ENCODE results near the gene MAP4K2. TPM values are rescaled to one million over a fixed set of nuclear protein-coding genes. Genes with fewer than 3 reads are reported as not detected.

Gene MAP4K2
- total RNA-seq, 1 experiment from 2014 or later = 7.3 TPM

DNA sequence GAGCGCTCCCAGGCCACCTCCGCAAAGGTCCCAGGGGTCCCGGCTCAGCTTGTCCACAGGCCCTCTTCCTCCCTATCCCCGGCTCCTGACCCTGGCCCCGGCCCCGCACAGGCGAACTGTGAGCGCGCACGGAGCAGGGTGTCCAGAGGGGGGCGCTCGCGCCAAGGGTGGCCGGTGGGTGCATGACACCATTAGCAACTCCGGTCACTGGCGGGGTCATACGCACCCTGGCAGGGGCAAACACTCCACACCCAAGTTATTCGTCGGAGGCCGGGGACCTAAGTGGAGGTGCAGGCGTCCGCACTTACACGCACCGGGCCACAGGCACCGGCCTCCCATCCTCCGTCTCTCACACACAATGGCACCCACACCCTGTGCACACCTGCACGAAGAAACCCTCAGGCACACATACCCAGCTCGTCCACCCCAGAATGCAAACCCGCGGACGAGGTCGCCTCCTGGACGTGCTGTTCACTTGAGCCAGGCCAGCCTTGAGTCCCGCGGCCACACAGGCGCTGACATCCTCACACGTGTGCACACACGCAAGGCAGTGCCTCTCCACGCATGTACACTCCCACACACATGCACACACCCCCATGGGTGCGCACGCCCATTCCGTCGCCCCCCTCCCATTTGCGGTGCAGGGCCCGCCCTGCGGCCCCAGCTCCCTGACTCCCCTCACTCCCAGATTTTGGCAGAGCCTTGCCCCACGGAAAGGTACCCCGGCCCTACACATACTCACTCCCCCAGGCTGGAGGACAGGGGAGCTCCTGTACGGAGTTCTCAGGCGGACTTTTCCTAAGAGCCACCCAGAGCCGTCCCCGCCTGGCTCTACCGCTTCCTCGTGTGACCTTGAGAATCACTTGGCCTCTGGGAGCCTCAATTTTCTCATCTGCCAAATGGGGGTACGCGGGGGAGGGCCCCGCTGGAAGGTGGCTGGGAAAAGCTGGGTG lies 59.1 kb downstream of the MAP4K2 start, which contains the start of gene RASGRP2:
Gene RASGRP2, minus strand, starts transcription at position 552 of the 953 bp plus-strand sequence. CDS start 1,276 bp downstream, outside the sequence.
- peak; percentile 24 for DNase-seq (ENCODE audit: extremely low read depth, low read depth)

- DNase-seq (ENCODE audit: extremely low read depth, low read depth) = peak; percentile 27
These were observed 60.0 kb downstream of the MAP4K2 start for GRCh38 chr11:64742889-64743590.

GRCh38 chr11:64742087-64742888 lies 60.7 kb downstream of the MAP4K2 start:
- no peak for DNase-seq (ENCODE audit: extremely low read depth, low read depth)

GRCh38 chr11:64741375-64742086 lies 61.5 kb downstream of the MAP4K2 start:
- no peak for DNase-seq (ENCODE audit: extremely low read depth, low read depth)

DNA sequence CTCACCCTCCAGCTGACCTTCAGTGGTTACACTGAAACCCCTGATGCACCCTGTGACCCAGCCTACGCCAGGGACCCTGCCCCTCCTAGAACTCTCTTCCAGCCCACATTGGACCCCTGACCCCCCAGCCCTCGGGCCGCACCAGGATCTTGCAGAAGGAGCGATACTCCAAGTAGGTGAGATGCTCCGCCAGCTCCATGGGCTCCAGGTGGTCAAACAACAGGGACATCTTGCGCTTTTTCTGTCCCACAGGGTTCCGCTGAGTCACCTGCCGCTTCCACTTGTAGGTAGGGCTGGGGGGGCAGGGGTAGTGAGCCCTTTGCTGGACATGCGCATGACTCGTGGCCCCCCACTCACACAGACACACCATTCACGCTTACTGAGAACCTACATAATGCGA lies 63.1 kb downstream of the MAP4K2 start:
- no peak for DNase-seq (ENCODE audit: extremely low read depth, low read depth)

DNA sequence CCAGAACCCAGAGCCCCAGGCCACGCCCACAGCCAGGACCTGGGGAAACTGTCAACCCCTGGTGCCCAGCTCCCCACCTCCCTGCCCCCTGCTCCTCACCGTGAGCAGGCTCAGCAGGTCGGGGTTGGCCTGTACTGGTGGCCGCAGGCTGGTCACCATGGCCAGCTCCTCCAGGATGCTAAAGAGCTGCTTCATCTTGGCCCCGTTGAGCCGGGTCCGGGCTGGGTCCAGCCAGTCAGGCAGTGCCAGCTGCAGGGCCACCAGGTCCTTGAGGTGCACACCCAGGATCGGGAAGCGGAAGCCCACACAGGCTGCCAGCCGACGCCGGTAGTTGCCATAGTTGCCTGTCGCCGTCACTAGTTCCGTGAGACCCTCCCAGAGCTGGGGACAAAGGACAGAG lies 66.4 kb downstream of the MAP4K2 start:
- DNase-seq (ENCODE audit: extremely low read depth, low read depth) = no peak

- DNase-seq (ENCODE audit: extremely low read depth, low read depth) = no peak
These were observed 67.2 kb downstream of the MAP4K2 start for GRCh38 chr11:64735725-64736259.

Other genes starting within 250 kb of the MAP4K2 start
- gene SLC22A11, start 247.3 kb downstream of the MAP4K2 start, total RNA-seq (2014; rRNA removed; shearing (Covaris generic)) = 0.02 TPM in 1 of 2 replicates, not detected in the other
- not detected in 2 replicates for gene SLC22A12, start 212.0 kb downstream of the MAP4K2 start, total RNA-seq (2014; rRNA removed; shearing (Covaris generic))
- 0.05 TPM in 1 of 2 replicates, not detected in the other for gene NRXN2, start 80.0 kb downstream of the MAP4K2 start, total RNA-seq (2014; rRNA removed; shearing (Covaris generic))
- gene RASGRP2, start 59.1 kb downstream of the MAP4K2 start, total RNA-seq (2014; rRNA removed; shearing (Covaris generic)) = not detected in 2 replicates
- gene PYGM, start 43.2 kb downstream of the MAP4K2 start, total RNA-seq (2014; rRNA removed; shearing (Covaris generic)) = 0.54 TPM in 1 of 2 replicates, not detected in the other
- gene SF1, start 24.7 kb downstream of the MAP4K2 start, total RNA-seq (2014; rRNA removed; shearing (Covaris generic)) = 72.2 and 90.0 TPM in 2 replicates
- gene MEN1, start 7.3 kb upstream of the MAP4K2 start, total RNA-seq (2014; rRNA removed; shearing (Covaris generic)) = 11.8 and 14.0 TPM in 2 replicates
- 0.02 TPM in 1 of 2 replicates, not detected in the other for gene CDC42BPG, start 41.4 kb upstream of the MAP4K2 start, total RNA-seq (2014; rRNA removed; shearing (Covaris generic))
- gene EHD1, start 75.4 kb upstream of the MAP4K2 start, total RNA-seq (2014; rRNA removed; shearing (Covaris generic)) = 20.5 and 29.1 TPM in 2 replicates
- gene ATG2A, start 114.0 kb upstream of the MAP4K2 start, total RNA-seq (2014; rRNA removed; shearing (Covaris generic)) = 6.5 and 7.1 TPM in 2 replicates
- gene PPP2R5B, start 121.5 kb upstream of the MAP4K2 start, total RNA-seq (2014; rRNA removed; shearing (Covaris generic)) = 6.8 and 9.7 TPM in 2 replicates
- gene GPHA2, start 132.7 kb upstream of the MAP4K2 start, total RNA-seq (2014; rRNA removed; shearing (Covaris generic)) = not detected in 2 replicates
- gene MAJIN, start 168.9 kb upstream of the MAP4K2 start, total RNA-seq (2014; rRNA removed; shearing (Covaris generic)) = 0.63 TPM in 1 of 2 replicates, not detected in the other
- gene BATF2, start 193.8 kb upstream of the MAP4K2 start, total RNA-seq (2014; rRNA removed; shearing (Covaris generic)) = 1.6 TPM in 2 replicates
- 76.9 and 90.9 TPM in 2 replicates for gene ARL2, start 210.9 kb upstream of the MAP4K2 start, total RNA-seq (2014; rRNA removed; shearing (Covaris generic))
- 16.8 TPM in 2 replicates for gene SNX15, start 224.2 kb upstream of the MAP4K2 start, total RNA-seq (2014; rRNA removed; shearing (Covaris generic))
- 8.6 and 10.1 TPM in 2 replicates for gene SAC3D1, start 238.0 kb upstream of the MAP4K2 start, total RNA-seq (2014; rRNA removed; shearing (Covaris generic))

Data from NCI-H460 (cell line).